ACHN (cell line): Measurements from ENCODE around the gene SHROOM1.

Experiments
- DNase-seq: peaks from one replicate; pipeline ENCODE4 v3.0.0-alpha.2; 2015
- in situ Hi-C: cut with HindIII; loops from 2 replicates; pipeline ENCODE4 v1.10.0; 2017; ENCODE audit warnings: low sequenced_read_pairs, low pct_ligation_motif_present, low pct_unique_long_range_greater_than_20kb

The SHROOM1 gene

DNA sequence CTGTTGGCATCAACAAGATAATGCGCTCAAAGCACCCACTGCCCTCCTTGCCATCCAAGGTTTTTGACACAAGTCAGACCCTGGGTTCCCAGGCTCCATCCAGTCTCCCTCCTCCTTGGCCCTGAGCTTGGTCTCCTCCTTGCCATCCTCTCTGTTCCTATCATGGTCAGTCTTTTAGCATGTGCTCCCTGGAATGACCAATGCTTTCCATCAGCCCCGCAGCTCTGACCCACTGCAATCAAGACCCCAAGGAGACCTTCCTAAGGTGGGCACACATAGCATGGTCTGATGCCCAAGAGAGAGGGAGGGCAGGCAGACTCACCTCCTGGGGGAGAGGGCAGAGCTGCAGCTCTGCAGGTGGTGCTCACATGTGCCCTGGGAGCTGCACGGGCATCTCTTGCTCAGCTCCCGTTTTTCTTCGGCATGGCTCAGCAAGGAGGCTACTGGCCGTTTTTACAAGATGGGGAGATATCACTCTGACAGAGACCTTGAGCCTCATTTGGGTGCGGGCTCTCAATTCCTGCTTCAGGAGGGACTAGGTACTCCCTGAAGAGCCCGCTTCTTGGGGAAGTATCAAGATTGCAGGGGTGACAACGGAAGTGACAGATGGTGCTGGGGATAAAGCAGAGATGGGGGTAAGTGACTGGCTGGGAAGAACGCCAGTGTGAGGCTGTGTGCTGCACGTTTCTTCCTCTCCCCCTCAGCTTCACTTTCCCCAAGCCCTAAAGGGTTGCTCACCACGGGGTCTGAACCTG, 56.7 kb downstream of the SHROOM1 start:
- no peak for DNase-seq
- in situ Hi-C loops: no loop called here

DNA sequence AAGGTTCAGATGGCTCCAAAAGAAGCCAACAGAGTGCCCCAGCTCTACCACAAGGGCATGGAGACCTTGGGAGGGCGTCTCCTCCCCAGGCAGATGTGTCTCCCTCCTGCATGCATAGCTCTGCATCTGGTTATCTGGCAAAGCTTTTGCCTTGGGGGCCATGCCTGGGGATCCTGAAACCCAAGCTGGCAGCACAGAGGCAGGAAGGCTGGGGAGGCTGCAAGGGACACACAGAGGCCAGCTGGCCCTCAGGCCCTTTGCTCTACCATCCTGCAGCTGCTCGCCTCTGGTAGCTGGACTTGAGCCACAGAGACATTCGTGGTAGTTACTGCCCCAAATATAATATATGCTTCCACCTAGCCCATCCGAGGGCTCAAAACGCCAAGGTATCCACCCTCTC, 57.3 kb downstream of the SHROOM1 start:
- no peak for DNase-seq
- in situ Hi-C loops: no loop called here

DNA sequence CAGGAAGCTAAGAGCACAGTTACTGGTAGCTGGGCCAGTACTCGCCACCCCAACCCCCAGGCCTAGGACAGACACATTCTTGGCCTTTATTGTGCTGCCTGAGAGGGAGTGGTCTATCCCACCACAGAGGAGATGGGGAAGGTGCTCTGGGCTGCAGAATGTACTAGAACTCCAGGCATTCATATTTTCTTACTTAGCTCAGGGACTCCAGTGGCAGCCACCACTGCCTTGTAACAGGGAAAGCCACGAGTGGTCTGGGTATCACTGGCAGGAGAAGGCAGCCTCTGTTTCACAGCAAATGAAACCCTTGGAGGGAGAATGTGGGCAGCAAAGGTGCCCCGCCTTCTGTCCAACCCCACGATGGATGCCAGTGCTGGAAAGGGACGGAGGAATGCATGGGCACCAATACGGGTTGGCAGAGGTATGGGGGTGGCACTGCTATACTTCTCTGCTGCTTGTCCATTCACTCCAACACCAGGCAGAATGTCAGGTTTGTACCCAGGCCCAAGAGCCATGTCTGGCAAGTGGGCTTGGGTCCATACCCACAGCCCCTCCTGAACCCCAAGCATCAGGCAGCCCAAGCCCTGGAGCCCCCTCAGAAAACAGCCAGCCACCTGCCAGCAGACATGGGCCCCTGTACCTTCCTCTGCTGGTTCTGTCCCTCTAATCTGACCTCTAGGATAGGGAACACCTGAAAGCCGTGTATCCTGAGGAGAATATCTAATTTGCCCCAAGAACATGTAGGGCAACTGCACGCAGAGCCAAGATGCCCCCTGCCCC, 58.0 kb downstream of the SHROOM1 start:
- in situ Hi-C loops: no loop called here
- DNase-seq: no peak
